Stimulated activated CD4-positive, alpha-beta T cell treated with anti-CD3 and anti-CD28 coated beads, Interleukin-15, amount 100 ng/mL, for 1 hour (primary cell): ENCODE data around the gene PEF1.

ENCODE experiments used
- DNase-seq, 2 donors: peaks; one replicate each; pipeline ENCODE4 v3.0.0-alpha.2; 2020; ENCODE audit warnings: low read depth in 1 of 2, low spot score in 1 of 2

PEF1 gene

DNA sequence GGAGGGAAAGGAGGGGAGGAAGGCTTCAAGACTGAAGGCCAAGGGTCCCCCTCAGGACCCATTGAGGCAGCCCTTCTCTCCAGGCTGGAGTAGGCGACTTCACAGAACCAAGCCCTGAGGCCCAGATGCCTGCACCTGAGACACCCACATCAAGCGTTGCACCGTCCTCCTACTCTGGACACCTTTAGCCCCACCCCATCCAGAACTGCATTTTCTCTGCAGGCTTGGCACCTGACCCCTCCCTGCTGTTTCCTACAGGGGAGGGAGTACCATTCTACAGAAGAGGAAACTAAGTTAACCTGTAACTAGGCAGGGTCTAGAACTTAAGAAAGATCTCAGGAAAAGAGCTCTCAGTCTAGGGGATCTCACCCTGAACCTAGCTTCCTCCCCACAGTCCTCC, 12.0 kb downstream of the PEF1 start:
- DNase-seq = no peak

- no peak for DNase-seq
Measured at GRCh38 chr1:31628931-31629556, 15.6 kb downstream of the PEF1 start.

DNA sequence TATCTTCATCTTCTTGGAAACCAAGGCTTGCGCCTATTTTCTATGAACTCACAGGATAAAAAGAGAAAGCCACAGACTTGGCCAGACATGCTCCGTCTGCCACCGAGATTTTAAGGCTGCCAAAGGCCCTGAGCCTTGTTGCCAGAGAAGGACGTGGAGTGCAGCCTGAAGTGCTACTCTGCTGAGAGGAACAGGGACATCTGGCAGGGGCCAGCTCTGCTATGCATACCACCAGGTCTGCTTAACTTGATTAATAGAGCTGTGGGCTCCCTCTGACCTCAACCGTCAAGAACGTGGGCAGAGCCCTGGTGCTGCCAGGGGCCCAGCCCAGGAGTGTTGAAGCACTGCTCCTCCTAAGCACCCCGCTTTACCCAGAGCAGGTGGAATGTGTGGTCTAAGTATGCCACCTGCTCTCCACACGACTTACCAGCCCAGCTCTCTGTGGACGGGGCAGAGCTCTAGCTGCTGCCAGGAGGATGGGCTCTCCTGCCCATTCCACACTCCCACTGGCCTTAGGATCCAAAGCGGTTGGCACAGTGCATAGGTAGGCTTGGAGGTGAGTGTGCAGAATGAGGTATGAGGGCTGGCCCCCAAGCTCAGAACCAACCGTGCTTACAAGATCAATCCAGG, 16.6 kb downstream of the PEF1 start:
- DNase-seq = no peak

- no peak for DNase-seq
Measured at GRCh38 chr1:31627301-31627929, 17.3 kb downstream of the PEF1 start.

DNA sequence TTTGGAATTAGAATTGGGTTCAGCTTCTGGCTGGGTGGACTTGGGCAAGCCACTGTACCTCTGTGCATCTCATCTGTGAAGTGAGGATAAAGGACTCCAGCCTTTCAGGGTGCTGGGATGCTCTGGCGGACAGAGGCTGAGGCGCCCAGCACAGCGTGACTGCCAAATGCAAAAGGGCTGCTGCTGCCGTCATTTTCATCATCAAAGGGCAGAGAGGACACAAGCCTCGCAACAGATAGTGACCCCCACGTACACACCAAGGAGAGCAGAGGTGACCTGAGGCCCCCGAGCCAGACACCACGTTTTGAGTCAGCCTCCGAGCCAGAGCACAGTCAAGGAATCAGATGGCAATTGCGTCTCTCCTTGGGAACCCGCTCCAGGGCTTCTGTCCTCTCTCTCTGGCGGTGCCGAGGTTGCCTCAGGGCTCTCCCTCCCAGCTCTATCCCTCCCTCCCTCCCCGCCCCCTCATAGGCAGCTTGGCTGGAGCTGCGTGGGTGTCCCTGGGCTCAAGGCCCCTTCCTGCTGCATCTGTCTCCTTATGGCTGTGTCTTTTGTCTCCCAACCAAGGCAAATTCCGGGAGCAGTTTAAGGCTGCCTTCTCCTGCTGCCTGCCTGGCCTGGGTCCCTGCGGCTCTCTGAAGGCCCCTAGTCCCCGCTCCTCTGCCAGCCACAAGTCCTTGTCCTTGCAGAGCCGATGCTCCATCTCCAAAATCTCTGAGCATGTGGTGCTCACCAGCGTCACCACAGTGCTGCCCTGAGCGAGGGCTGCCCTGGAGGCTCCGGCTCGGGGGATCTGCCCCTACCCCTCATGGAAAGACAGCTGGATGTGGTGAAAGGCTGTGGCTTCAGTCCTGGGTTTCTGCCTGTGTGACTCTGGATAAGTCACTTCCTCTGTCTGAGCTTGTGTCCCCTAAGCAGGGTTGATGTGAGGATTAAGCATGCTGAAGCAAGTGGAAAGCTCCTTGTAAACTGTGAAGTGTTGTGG, 18.2 kb downstream of the PEF1 start:
- no peak for DNase-seq

GRCh38 chr1:31625561-31626222, 19.0 kb downstream of the PEF1 start:
- no peak for DNase-seq

DNA sequence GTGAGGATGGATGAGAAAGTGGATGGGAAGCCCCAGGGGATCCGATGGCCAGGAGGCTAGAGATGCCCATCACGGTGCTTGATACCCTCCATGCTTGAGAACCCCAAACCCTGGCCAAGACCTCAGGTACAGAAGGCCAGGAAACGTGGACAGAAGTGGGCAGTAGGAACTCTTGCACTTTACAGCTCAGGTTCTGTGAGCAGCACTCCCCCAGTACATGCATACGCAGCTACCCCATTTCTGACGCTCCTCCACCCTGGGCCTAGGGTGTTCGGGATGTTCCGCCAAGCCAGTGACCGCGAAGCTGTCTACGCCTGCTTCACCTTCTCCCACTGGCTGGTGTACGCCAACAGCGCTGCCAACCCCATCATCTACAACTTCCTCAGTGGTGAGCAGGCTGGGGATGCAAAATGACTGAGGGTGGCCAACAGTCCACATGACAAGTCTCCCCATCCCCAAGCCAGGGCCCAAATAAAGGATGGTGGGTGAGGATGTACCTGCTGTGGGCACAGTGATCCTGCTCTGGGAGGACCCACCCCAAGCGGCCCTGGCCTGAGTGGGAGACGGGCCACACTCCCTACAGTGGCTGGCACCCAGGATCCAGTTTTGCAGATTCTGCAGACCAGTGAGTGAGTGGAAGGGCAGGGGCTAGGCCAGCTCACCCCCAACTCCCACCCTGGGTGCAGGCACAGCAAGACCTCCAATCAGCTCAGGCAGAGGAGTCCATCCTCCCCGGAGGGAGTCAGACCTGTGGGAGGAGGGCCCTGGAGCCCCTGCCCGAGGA, 19.8 kb downstream of the PEF1 start:
- no peak for DNase-seq

GRCh38 chr1:31624309-31624708, 20.4 kb downstream of the PEF1 start:
- no peak for DNase-seq

- DNase-seq = no peak
Measured at GRCh38 chr1:31623365-31623764, 21.3 kb downstream of the PEF1 start.

GRCh38 chr1:31621847-31622730, 22.6 kb downstream of the PEF1 start:
- no peak for DNase-seq

GRCh38 chr1:31621498-31621820, 23.2 kb downstream of the PEF1 start:
- DNase-seq = no peak

- no peak for DNase-seq
Measured at GRCh38 chr1:31620631-31621497, 23.8 kb downstream of the PEF1 start.

GRCh38 chr1:31618916-31619846, 25.5 kb downstream of the PEF1 start:
- no peak for DNase-seq

DNA sequence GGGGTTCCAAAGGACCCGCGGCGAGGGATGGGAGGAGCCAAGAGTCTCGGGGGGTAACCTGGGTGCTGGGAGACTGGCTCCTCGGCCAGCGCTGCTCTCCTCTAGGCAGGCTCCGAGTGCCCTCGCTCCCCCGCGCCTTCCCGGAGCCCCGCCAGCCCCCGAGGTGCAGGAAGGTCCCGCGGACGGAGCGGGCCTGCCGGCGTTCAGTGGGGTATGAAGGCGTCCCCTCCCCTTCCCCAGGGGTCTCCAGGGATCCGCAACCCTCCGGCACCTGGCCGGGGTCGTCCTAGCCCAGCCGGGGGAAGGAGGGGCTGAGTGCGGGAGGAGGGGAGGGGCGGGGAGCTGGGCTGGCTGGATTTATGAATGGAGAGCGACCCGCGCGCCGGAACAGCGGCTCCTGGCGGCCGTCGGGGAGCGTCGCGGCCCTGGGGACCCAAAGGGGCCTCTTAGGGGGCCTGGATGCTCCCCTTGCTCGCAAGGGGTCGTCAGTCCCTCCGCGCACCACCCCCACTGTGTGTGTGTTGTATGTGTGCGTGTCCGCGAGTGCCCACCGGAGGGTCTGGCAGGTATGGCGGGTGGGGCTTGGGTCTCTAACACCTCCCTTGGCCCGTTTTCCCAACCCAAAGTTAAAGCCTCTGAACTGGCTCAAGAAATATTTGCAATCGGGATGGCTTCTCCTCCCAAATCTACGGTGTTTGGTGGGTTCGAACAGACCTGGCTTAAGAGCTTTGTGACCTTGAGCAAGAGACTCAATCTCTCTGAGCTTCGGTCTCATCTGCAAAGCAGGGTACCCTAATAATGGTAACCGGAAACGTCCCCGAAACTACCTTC, 26.5 kb downstream of the PEF1 start:
- DNase-seq = peak in 1 of 2 donors; percentile 35

DNA sequence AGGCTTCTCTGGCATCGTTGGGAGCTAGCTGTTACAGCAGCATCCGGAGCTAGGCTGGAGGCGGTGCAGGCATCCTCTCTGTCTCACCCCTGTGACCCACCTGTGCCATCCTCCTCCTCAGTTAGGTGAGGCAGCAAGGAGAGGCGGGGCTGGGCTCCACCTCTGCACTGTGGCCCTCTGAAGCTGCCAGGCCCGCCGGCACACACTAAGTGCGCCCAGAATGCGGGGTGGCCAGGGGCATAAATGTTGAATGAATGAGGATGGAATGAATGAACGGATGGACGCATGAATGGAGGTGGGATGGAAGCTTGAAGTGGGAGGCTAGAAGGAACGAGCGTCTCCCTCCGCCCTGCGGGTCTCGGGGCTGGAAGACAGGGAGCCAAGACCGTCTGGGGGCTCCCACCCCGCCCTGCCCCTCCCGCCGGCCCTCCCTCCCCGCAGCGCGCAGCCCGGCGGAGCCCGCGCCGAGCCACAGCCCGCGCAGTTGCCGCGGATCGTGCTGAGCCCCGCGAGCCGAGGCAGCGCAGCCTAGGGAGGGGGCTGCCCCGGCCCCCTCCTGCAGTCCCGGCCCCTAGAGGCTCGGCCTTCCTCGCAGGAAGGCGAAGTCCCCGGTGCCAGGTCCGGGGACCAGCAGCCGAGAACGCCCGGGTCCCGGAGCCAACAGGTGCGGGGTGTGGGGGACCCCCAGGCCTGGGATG, 27.3 kb downstream of the PEF1 start, which contains the start of gene HCRTR1:
Gene HCRTR1, plus strand, starts transcription at position 472 of the 698 bp plus-strand sequence. CDS start 1,504 bp downstream, outside the sequence.
- no peak for DNase-seq

DNA sequence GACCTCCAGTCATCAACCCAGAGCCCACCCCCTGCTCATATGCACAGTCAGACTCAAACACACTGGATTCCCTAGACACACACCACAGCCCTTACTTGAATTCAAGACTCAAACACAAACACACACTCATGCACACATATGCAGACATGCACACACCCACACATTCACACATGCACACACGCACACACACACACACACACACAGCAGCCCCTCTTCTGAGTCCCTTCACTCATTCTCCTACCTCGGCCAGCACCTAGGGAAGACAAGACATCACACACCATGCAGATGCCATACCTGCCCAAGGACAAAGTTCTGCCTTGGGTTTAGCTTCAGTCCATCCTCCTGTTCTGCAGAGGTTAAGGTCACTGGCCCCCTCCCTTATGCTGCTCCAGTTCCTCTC, 28.7 kb downstream of the PEF1 start:
- no peak for DNase-seq
